Caco-2 (cell line): ENCODE data around the gene STRADA. TPM values are rescaled to one million over a fixed set of nuclear protein-coding genes. Genes with fewer than 3 reads are reported as not detected.

Experiments used
- BruUV-seq: library from RNA; stranded (reverse); fragments of 400-500 nt; replicated peaks from 2 replicates; lab custom pipeline; 2021; lab: Mats Ljungman, UMichigan
- CTCF ChIA-PET: fragments of 300-600 bp; sonication (Branson Sonifier 250); formaldehyde crosslinking; loops from one replicate; lab custom pipeline; 2022; ENCODE audit warnings: antibody characterized with exemption; lab: Charles Lee
- POLR2A ChIA-PET: fragments of 300-600 bp; sonication (Branson Sonifier 250); formaldehyde crosslinking; loops from one replicate; lab custom pipeline; 2022; ENCODE audit warnings: antibody characterized with exemption; lab: Charles Lee
- DNase-seq, 2 experiments: peaks; one replicate each; pipeline versions ENCODE4 v3.0.0 to v3.0.0-alpha.2; 2020 to 2022
- H3K27me3 ChIP-seq: replicated peaks from 2 replicates; pipeline ENCODE4 v1.6.0; 2011; ENCODE audit warnings: low read length; ENCODE audit not compliant: control insufficient read depth, insufficient read depth
- H3K36me3 ChIP-seq: 2 replicates; pipeline ENCODE4 v1.5.1; 2011; ENCODE audit warnings: low read length; ENCODE audit not compliant: control insufficient read depth, insufficient read depth
- H3K4me1 ChIP-seq: fragments of 250-450 bp; sonication (Bioruptor Pico); 2 replicates; pipeline ENCODE4 v1.5.1; 2020; ENCODE audit warnings: mild to moderate bottlenecking
- H3K4me3 ChIP-seq: 2 replicates; pipeline ENCODE4 v1.5.1; 2011; ENCODE audit warnings: low read depth, mild to moderate bottlenecking, control low read depth, low read length
- H3K9me3 ChIP-seq: fragments of 250-450 bp; sonication (Bioruptor Pico); 2 replicates; pipeline ENCODE4 v1.5.1; 2020; ENCODE audit warnings: mild to moderate bottlenecking, moderate library complexity
- H3K27ac Mint-ChIP-seq: one replicate; pipeline ENCODE4 v1.8.0; 2022; ENCODE audit warnings: mixed read lengths; ENCODE audit not compliant: unreplicated experiment
- H3K27me3 Mint-ChIP-seq: one replicate; pipeline ENCODE4 v1.8.0; 2022; ENCODE audit warnings: mixed read lengths; ENCODE audit not compliant: insufficient read depth, unreplicated experiment
- H3K36me3 Mint-ChIP-seq: one replicate; pipeline ENCODE4 v1.8.0; 2022; ENCODE audit warnings: mild to moderate bottlenecking, mixed read lengths; ENCODE audit not compliant: insufficient read depth, unreplicated experiment
- H3K4me1 Mint-ChIP-seq: one replicate; pipeline ENCODE4 v1.8.0; 2022; ENCODE audit warnings: low read depth, mixed read lengths; ENCODE audit not compliant: unreplicated experiment
- H3K4me3 Mint-ChIP-seq: one replicate; pipeline ENCODE4 v1.8.0; 2022; ENCODE audit warnings: mild to moderate bottlenecking, moderate library complexity, mixed read lengths; ENCODE audit not compliant: unreplicated experiment
- H3K9me3 Mint-ChIP-seq: one replicate; pipeline ENCODE4 v1.8.0; 2022; ENCODE audit warnings: mixed read lengths; ENCODE audit not compliant: unreplicated experiment
- intact Hi-C: fragments of 100-400 bp; cut with micrococcal nuclease; formaldehyde crosslinking; loops from one replicate; pipeline ENCODE4 v1.10.0; 2022; ENCODE audit not compliant: unreplicated experiment
- total RNA-seq: library from RNA; stranded (reverse); gene quantifications from 2 replicates; pipeline ENCODE4 v1.2.3, GENCODE V29; 2022
- TF ChIP-seq, protein P1 (sequence below), 2 experiments: fragments of 200-600 bp in 1 of 2; IDR thresholded peaks; 1 replicate in 1 of 2; 2 replicates in 1 of 2; pipeline versions ENCODE4 v1.5.1 to v1.8.0; 2011 to 2022; ENCODE audit warnings: antibody characterized with exemption in 1 of 2, control low read depth in 1 of 2, inconsistent platforms in 1 of 2, low read depth in 1 of 2, low read length in 1 of 2, mild to moderate bottlenecking in 1 of 2, moderate library complexity in 1 of 2; ENCODE audit not compliant: insufficient read depth in 1 of 2, severe bottlenecking in 1 of 2, unreplicated experiment in 1 of 2

Gene STRADA
- total RNA-seq, 1 experiment from 2014 or later = 23.4 TPM

- no peak overlapping the region for H3K4me3 ChIP-seq
- TF ChIP-seq, protein P1, sequence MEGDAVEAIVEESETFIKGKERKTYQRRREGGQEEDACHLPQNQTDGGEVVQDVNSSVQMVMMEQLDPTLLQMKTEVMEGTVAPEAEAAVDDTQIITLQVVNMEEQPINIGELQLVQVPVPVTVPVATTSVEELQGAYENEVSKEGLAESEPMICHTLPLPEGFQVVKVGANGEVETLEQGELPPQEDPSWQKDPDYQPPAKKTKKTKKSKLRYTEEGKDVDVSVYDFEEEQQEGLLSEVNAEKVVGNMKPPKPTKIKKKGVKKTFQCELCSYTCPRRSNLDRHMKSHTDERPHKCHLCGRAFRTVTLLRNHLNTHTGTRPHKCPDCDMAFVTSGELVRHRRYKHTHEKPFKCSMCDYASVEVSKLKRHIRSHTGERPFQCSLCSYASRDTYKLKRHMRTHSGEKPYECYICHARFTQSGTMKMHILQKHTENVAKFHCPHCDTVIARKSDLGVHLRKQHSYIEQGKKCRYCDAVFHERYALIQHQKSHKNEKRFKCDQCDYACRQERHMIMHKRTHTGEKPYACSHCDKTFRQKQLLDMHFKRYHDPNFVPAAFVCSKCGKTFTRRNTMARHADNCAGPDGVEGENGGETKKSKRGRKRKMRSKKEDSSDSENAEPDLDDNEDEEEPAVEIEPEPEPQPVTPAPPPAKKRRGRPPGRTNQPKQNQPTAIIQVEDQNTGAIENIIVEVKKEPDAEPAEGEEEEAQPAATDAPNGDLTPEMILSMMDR (IDR thresholded peaks at IDR 0.05; ENCODE audit: insufficient read depth in 1 of 2, low read depth in 1 of 2, low read length in 1 of 2, severe bottlenecking in 1 of 2, unreplicated experiment in 1 of 2) = no peak
- Mint-ChIP-seq H3K4me3 (no peak overlapping the region), H3K9me3 (no peaks in the 10 kb centered on the region), H3K36me3 (peaks cover 6% of the 10 kb centered on the region), H3K4me1 (no peaks in the 10 kb centered on the region), H3K27me3 (no peaks in the 10 kb centered on the region), H3K27ac (no peak overlapping the region)
- H3K4me1 ChIP-seq = no peaks in the 10 kb centered on the region
- H3K27me3 ChIP-seq = no peaks in the 10 kb centered on the region
- no TSS peak for BruUV-seq
- ChIA-PET POLR2A (no interaction called here), CTCF (no interaction called here)
- DNase-seq = no peak
- H3K36me3 ChIP-seq = no peaks in the 10 kb centered on the region
- intact Hi-C loops = no loop called here
- no peaks in the 10 kb centered on the region for H3K9me3 ChIP-seq
Measured at GRCh38 chr17:63657786-63658185, 83.8 kb downstream of the STRADA start.

- Histone ChIP-seq H3K4me3 (no peak overlapping the region), H3K36me3 (no peaks in the 10 kb centered on the region), H3K27me3 (no peaks in the 10 kb centered on the region), H3K9me3 (no peaks in the 10 kb centered on the region), H3K4me1 (no peaks in the 10 kb centered on the region)
- no peaks in the 10 kb centered on the region for H3K4me1 Mint-ChIP-seq
- intact Hi-C loops = no loop called here
- H3K36me3 Mint-ChIP-seq = no peaks in the 10 kb centered on the region
- ChIA-PET POLR2A (no interaction called here), CTCF (no interaction called here)
- DNase-seq = no peak
- TF ChIP-seq, protein P1 (IDR thresholded peaks at IDR 0.05; ENCODE audit: insufficient read depth in 1 of 2, low read depth in 1 of 2, low read length in 1 of 2, severe bottlenecking in 1 of 2, unreplicated experiment in 1 of 2) = no peak
- no peaks in the 10 kb centered on the region for H3K9me3 Mint-ChIP-seq
- BruUV-seq = no TSS peak
- no peak overlapping the region for H3K27ac Mint-ChIP-seq
- no peak overlapping the region for H3K4me3 Mint-ChIP-seq
- no peaks in the 10 kb centered on the region for H3K27me3 Mint-ChIP-seq
Measured at GRCh38 chr17:63653050-63653449, 88.5 kb downstream of the STRADA start.

Other genes with a start within 250 kb of the STRADA start
- not detected in 2 replicates for gene KCNH6, start 218.4 kb downstream of the STRADA start, total RNA-seq
- 91.2 and 94.5 TPM in 2 replicates for gene DCAF7, start 191.3 kb downstream of the STRADA start, total RNA-seq
- gene TACO1, start 140.9 kb downstream of the STRADA start, total RNA-seq = 27.9 and 29.1 TPM in 2 replicates
- 15.3 and 16.2 TPM in 2 replicates for gene MAP3K3, start 119.4 kb downstream of the STRADA start, total RNA-seq
- 4.1 and 5.1 TPM in 2 replicates for gene LIMD2, start 41.7 kb downstream of the STRADA start, total RNA-seq
- 125 and 129 TPM in 2 replicates for gene CCDC47, start 31.8 kb upstream of the STRADA start, total RNA-seq
- gene DDX42, start 32.4 kb upstream of the STRADA start, total RNA-seq = 179 and 183 TPM in 2 replicates
- 197 TPM in 2 replicates for gene PSMC5, start 85.6 kb upstream of the STRADA start, total RNA-seq
- gene FTSJ3, start 85.9 kb upstream of the STRADA start, total RNA-seq = 75.9 and 76.3 TPM in 2 replicates
- gene SMARCD2, start 100.9 kb upstream of the STRADA start, total RNA-seq = 134 TPM in 2 replicates
- gene CSH2, start 131.9 kb upstream of the STRADA start, total RNA-seq = not detected in 2 replicates
- not detected in 2 replicates for gene GH2, start 140.1 kb upstream of the STRADA start, total RNA-seq
- gene CSH1, start 154.8 kb upstream of the STRADA start, total RNA-seq = not detected in 2 replicates
- not detected in 2 replicates for gene CSHL1, start 169.5 kb upstream of the STRADA start, total RNA-seq
- gene GH1, start 177.0 kb upstream of the STRADA start, total RNA-seq = not detected in 2 replicates
- not detected in 2 replicates for gene CD79B, start 190.5 kb upstream of the STRADA start, total RNA-seq
- gene SCN4A, start 231.1 kb upstream of the STRADA start, total RNA-seq = not detected in 2 replicates